H9 (cell line): ENCODE measurements around the gene PAXX. TPM values are rescaled to one million over a fixed set of nuclear protein-coding genes. Genes with fewer than 3 reads are reported as not detected.

ENCODE experiments used
- DNase-seq: peaks from one replicate; pipeline ENCODE4 v3.0.0-alpha.2; 2017
- H2AFZ ChIP-seq: one replicate; pipeline ENCODE4 v1.6.1; 2013; ENCODE audit warnings: mild to moderate bottlenecking, low read length, control low read depth, moderate library complexity
- H2AK5ac ChIP-seq: 2 replicates; pipeline ENCODE4 v1.6.1; 2013; ENCODE audit warnings: low read length, control low read depth, mixed read lengths; ENCODE audit not compliant: insufficient read length
- H2BK120ac ChIP-seq: one replicate; pipeline ENCODE4 v1.6.1; 2013; ENCODE audit warnings: low read depth, mild to moderate bottlenecking, low read length, control low read depth, inconsistent platforms; ENCODE audit not compliant: poor library complexity, severe bottlenecking
- H2BK12ac ChIP-seq: 2 replicates; pipeline ENCODE4 v1.6.1; 2013; ENCODE audit warnings: low read length, control low read depth, mixed read lengths, low read depth; ENCODE audit not compliant: insufficient read length
- H2BK15ac ChIP-seq: 2 replicates; pipeline ENCODE4 v1.6.1; 2013; ENCODE audit warnings: low read depth, low read length, control low read depth
- H2BK20ac ChIP-seq: one replicate; pipeline ENCODE4 v1.6.1; 2013; ENCODE audit warnings: low read depth, mild to moderate bottlenecking, low read length, control low read depth, inconsistent platforms; ENCODE audit not compliant: poor library complexity, severe bottlenecking
- H2BK5ac ChIP-seq: 2 replicates; pipeline ENCODE4 v1.6.1; 2013; ENCODE audit warnings: low read length, control low read depth, mixed read lengths; ENCODE audit not compliant: insufficient read length
- H3K14ac ChIP-seq: 2 replicates; pipeline ENCODE4 v1.6.1; 2013; ENCODE audit warnings: low read length, control low read depth; ENCODE audit not compliant: insufficient read depth
- H3K18ac ChIP-seq: 2 replicates; pipeline ENCODE4 v1.6.1; 2013; ENCODE audit warnings: low read depth, mild to moderate bottlenecking, mixed read lengths, low read length, control low read depth; ENCODE audit not compliant: insufficient read length
- H3K23ac ChIP-seq: 2 replicates; pipeline ENCODE4 v1.6.1; 2013; ENCODE audit warnings: low read length, control low read depth, mixed read lengths, low read depth; ENCODE audit not compliant: insufficient read length
- H3K23me2 ChIP-seq: 2 replicates; pipeline ENCODE4 v1.6.1; 2013; ENCODE audit warnings: low read depth, mild to moderate bottlenecking, mixed read lengths, low read length, control low read depth; ENCODE audit not compliant: insufficient read length, poor library complexity, severe bottlenecking
- H3K27ac ChIP-seq: 2 replicates; pipeline ENCODE4 v1.5.1; 2013; ENCODE audit warnings: low read length, control low read depth, mixed read lengths, low read depth; ENCODE audit not compliant: insufficient read length
- H3K27me3 ChIP-seq: 2 replicates; pipeline ENCODE4 v1.6.1; 2013; ENCODE audit warnings: low read length, control low read depth, inconsistent platforms; ENCODE audit not compliant: insufficient read depth
- H3K4ac ChIP-seq: 2 replicates; pipeline ENCODE4 v1.6.1; 2013; ENCODE audit warnings: low read depth, mild to moderate bottlenecking, control low read depth, inconsistent platforms, low read length, moderate library complexity
- H3K4me1 ChIP-seq: 2 replicates; pipeline ENCODE4 v1.6.1; 2013; ENCODE audit warnings: low read length, control low read depth, inconsistent platforms; ENCODE audit not compliant: insufficient read depth
- H3K4me2 ChIP-seq: 2 replicates; pipeline ENCODE4 v1.6.1; 2013; ENCODE audit warnings: low read length, control low read depth, mixed read lengths; ENCODE audit not compliant: insufficient read length, insufficient read depth
- H3K56ac ChIP-seq: 2 replicates; pipeline ENCODE4 v1.6.1; 2013; ENCODE audit warnings: low read depth, mild to moderate bottlenecking, mixed read lengths, low read length, control low read depth; ENCODE audit not compliant: insufficient read length
- H3K79me1 ChIP-seq: 2 replicates; pipeline ENCODE4 v1.6.1; 2013; ENCODE audit warnings: low read depth, mild to moderate bottlenecking, moderate library complexity, low read length, control low read depth, inconsistent platforms; ENCODE audit not compliant: insufficient read depth, poor library complexity, severe bottlenecking
- H3K79me2 ChIP-seq: 2 replicates; pipeline ENCODE4 v1.6.1; 2013; ENCODE audit warnings: low read length, control low read depth, inconsistent platforms; ENCODE audit not compliant: insufficient read depth
- H3K9ac ChIP-seq: 2 replicates; pipeline ENCODE4 v1.6.1; 2013; ENCODE audit warnings: low read length, control low read depth, mixed read lengths; ENCODE audit not compliant: insufficient read length; ENCODE audit errors: extremely low read depth
- H3K9me3 ChIP-seq: one replicate; pipeline ENCODE4 v1.6.1; 2013; ENCODE audit warnings: low read depth, low read length, inconsistent platforms; ENCODE audit not compliant: control insufficient read depth
- H3T11ph ChIP-seq: one replicate; pipeline ENCODE4 v1.6.1; 2013; ENCODE audit warnings: mild to moderate bottlenecking, low read length, control low read depth, inconsistent platforms
- H4K20me1 ChIP-seq: one replicate; pipeline ENCODE4 v1.6.1; 2013; ENCODE audit not compliant: control insufficient read depth, insufficient read length, insufficient read depth
- H4K5ac ChIP-seq: 2 replicates; pipeline ENCODE4 v1.6.1; 2013; ENCODE audit warnings: low read depth, mild to moderate bottlenecking, mixed read lengths, low read length, control low read depth; ENCODE audit not compliant: insufficient read length
- H4K8ac ChIP-seq: replicated peaks from 2 replicates; pipeline ENCODE4 v1.6.1; 2013; ENCODE audit warnings: low read length, control low read depth, mixed read lengths, low read depth; ENCODE audit not compliant: insufficient read length
- H4K91ac ChIP-seq: 2 replicates; pipeline ENCODE4 v1.6.1; 2013; ENCODE audit warnings: low read depth, mild to moderate bottlenecking, moderate library complexity, mixed read lengths, low read length, control low read depth; ENCODE audit not compliant: insufficient read length
- H3K27ac Mint-ChIP-seq, 3 experiments: 2 replicates in 2 of 3; 3 replicates in 1 of 3; pipeline ENCODE4 v1.8.0; 2020 to 2021; ENCODE audit warnings: mixed read lengths in 3 of 3, mild to moderate bottlenecking in 1 of 3, moderate library complexity in 1 of 3
- H3K27me3 Mint-ChIP-seq: 2 replicates; pipeline ENCODE4 v1.8.0; 2021; ENCODE audit warnings: low read depth, mild to moderate bottlenecking, moderate library complexity, mixed read lengths
- H3K36me3 Mint-ChIP-seq, 3 experiments: 2 replicates in 2 of 3; 3 replicates in 1 of 3; pipeline ENCODE4 v1.8.0; 2020 to 2021; ENCODE audit warnings: low read depth in 3 of 3, mixed read lengths in 3 of 3; ENCODE audit not compliant: insufficient read depth in 1 of 3
- H3K4me1 Mint-ChIP-seq, 2 experiments: 2 replicates each; pipeline ENCODE4 v1.8.0; 2020; ENCODE audit warnings: mixed read lengths in 2 of 2
- H3K4me3 Mint-ChIP-seq, 2 experiments: 2 replicates in 1 of 2; 3 replicates in 1 of 2; pipeline ENCODE4 v1.8.0; 2020 to 2021; ENCODE audit warnings: mild to moderate bottlenecking in 2 of 2, mixed read lengths in 2 of 2, moderate library complexity in 1 of 2
- H3K9me3 Mint-ChIP-seq, 2 experiments: 2 replicates in 1 of 2; 3 replicates in 1 of 2; pipeline ENCODE4 v1.8.0; 2020; ENCODE audit warnings: mild to moderate bottlenecking in 2 of 2, mixed read lengths in 2 of 2, moderate library complexity in 1 of 2
- WGBS: extraction: QIAGEN DNeasy Blood & Tissue Kit; methylation state at CpG from one replicate; pipeline ENCODE4 v1.1.7; 2013; ENCODE audit warnings: missing lambda C conversion rate, low lambda C conversion rate, mixed read lengths; ENCODE audit not compliant: insufficient read length; ENCODE audit errors: extremely low coverage; 5-methylcytosine and 5-hydroxymethylcytosine counted together
- total RNA-seq: library from RNA; stranded (reverse); gene quantifications from 2 replicates; pipeline ENCODE4 v1.2.1, GENCODE V29; 2021
- TF ChIP-seq, protein P1 (sequence below): fragments of 200-600 bp; sonication (generic); conservative IDR thresholded peaks from 3 replicates; pipeline ENCODE4 v1.8.0; 2021; ENCODE audit warnings: antibody characterized with exemption, mild to moderate bottlenecking

The PAXX gene
- total RNA-seq, 1 experiment from 2014 or later = 51.2 TPM

DNA sequence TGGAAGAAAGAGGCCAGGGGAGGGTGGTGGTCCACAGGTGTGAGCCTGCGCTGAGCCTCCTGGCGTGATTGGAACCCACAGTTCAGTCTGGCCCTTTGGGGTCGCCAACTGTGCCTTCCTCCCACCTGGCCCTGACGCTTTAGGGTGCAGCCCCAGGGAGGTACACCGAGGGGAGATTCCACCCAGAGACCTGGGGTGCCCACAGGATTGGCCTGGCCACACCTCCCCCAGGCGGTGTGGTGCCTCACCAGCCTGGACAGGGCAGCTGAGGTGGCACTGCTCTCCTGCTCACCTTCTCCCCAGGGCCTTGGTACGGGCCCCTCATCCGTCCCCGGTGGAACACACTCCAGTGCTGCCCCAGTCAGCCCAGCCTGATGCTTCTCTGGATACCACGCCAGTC is 5.1 kb downstream of the PAXX start:
- H3K4me2 ChIP-seq = peak overlapping the region; percentile 37
- Mint-ChIP-seq H3K4me3 (no peak overlapping the region; a peak in 1 of 5 replicates), H3K4me1 (peaks cover 9 to 12% of the 10 kb centered on the region in 2 experiments), H3K9me3 (no peaks in the 10 kb centered on the region), H3K27ac (no peak overlapping the region; a peak in 1 of 7 replicates), H3K27me3 (peaks cover 7% of the 10 kb centered on the region), H3K36me3 (peaks cover 0 to 8% (median 2%) of the 10 kb centered on the region in 3 experiments; a peak in 4 of 7 replicates)
- no peak overlapping the region for H3K18ac ChIP-seq
- H2BK12ac ChIP-seq = no peak overlapping the region
- no peaks in the 10 kb centered on the region for H3K9me3 ChIP-seq
- no peaks in the 10 kb centered on the region for H3K4me1 ChIP-seq
- no peaks in the 10 kb centered on the region for H3K79me2 ChIP-seq
- H4K5ac ChIP-seq = no peak overlapping the region
- peaks cover 6% of the 10 kb centered on the region for H3K23me2 ChIP-seq
- no peak overlapping the region for H2AK5ac ChIP-seq
- no peak overlapping the region for H2AFZ ChIP-seq
- no peaks in the 10 kb centered on the region for H3K79me1 ChIP-seq
- no peak overlapping the region for H3K56ac ChIP-seq
- H2BK20ac ChIP-seq = no peak overlapping the region
- TF ChIP-seq, protein P1, sequence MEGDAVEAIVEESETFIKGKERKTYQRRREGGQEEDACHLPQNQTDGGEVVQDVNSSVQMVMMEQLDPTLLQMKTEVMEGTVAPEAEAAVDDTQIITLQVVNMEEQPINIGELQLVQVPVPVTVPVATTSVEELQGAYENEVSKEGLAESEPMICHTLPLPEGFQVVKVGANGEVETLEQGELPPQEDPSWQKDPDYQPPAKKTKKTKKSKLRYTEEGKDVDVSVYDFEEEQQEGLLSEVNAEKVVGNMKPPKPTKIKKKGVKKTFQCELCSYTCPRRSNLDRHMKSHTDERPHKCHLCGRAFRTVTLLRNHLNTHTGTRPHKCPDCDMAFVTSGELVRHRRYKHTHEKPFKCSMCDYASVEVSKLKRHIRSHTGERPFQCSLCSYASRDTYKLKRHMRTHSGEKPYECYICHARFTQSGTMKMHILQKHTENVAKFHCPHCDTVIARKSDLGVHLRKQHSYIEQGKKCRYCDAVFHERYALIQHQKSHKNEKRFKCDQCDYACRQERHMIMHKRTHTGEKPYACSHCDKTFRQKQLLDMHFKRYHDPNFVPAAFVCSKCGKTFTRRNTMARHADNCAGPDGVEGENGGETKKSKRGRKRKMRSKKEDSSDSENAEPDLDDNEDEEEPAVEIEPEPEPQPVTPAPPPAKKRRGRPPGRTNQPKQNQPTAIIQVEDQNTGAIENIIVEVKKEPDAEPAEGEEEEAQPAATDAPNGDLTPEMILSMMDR = no peak
- H2BK5ac ChIP-seq = no peak overlapping the region
- H2BK120ac ChIP-seq = no peak overlapping the region
- H3K27ac ChIP-seq = no peak overlapping the region
- H3K14ac ChIP-seq = no peak overlapping the region
- no peak for DNase-seq
- H3K27me3 ChIP-seq = no peaks in the 10 kb centered on the region
- H2BK15ac ChIP-seq = no peak overlapping the region
- no peak overlapping the region for H3K9ac ChIP-seq
- no peak overlapping the region for H4K8ac ChIP-seq
- no peaks in the 10 kb centered on the region for H4K20me1 ChIP-seq
- H3K23ac ChIP-seq = no peak overlapping the region
- H3K4ac ChIP-seq = no peak overlapping the region
- no peak overlapping the region for H4K91ac ChIP-seq
- no peak overlapping the region for H3T11ph ChIP-seq
- WGBS = no CpG with 5 or more reads among the region's 10 CpGs
